Fibroblast of the conjunctiva (primary cell): ENCODE measurements around the gene PSMB8.
"Not testable (repeated sequence)": the region's sequence is repeated elsewhere in the genome, so short reads cannot be mapped to it uniquely, and the experiment has no call there.

Experiments
- DNase-seq: peaks from one replicate; pipeline ENCODE4 v3.0.0-alpha.2; 2010; ENCODE audit warnings: low read depth

The PSMB8 gene

DNA sequence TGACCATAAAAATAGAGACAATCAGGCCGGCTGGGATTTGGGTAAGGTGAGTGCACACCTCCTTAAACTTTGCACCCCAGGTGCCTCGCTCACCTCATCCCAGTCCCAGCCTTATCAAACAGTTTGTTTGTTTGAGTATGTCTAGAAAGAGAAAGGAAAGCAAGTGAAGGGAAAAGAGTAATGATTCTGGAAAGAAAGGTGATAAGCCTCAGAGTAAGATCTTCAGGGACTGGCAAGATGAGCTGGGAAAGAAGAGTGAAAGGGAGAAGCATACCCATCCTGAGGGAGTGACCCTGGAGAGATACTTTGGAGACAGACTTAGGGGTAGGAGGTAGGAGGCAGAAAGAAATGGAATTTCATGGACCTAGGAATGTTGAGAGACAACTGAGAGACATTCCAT is 7.0 kb downstream of the PSMB8 start:
- DNase-seq, result no peak

GRCh38 chr6:32835167-32835893 is 8.5 kb downstream of the PSMB8 start:
- no peak for DNase-seq

DNA sequence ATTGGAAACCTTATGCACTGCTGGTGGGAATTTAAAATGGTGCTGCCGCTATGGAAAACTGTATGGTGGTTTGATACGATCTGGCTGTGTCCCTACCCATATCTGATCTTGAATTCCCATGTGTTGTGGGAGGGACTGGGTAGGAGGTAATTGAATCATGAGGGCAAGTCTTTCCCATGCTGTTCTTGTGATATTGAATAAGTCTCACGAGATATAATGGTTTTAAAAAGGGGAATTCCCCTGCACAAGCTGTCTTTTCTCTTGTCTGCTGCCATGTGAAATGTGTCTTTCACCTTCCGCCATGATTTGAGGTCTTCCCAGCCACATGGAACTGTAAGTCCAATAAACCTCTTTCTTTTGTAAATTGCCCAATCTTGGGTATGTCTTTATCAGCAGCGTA is 10.2 kb downstream of the PSMB8 start:
- no peak for DNase-seq

- no peak for DNase-seq
These were observed 11.3 kb downstream of the PSMB8 start for GRCh38 chr6:32832535-32832934.

GRCh38 chr6:32830936-32831335 is 12.9 kb downstream of the PSMB8 start:
- DNase-seq, result no peak

DNA sequence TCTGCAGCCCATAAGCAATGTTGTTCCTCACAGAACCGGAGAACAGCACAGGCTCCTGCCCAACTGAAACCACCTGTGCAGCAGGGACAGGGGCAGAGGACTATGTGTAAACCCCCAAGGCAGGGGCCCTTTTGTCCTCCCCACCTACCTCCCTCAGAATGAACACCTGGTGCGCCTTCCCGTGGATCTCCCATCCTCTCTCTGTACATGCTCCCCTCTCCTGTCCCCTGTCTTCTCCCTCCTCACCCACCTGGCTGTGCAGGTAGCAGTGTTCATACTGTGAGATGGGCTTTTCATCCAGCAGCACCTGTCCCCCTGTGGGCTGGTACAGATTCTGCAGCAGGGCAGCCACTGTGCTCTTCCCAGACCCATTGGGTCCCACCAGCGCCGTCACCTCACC is 13.8 kb downstream of the PSMB8 start:
- DNase-seq, result no peak

GRCh38 chr6:32829495-32829894 is 14.4 kb downstream of the PSMB8 start:
- DNase-seq, result no peak

DNA sequence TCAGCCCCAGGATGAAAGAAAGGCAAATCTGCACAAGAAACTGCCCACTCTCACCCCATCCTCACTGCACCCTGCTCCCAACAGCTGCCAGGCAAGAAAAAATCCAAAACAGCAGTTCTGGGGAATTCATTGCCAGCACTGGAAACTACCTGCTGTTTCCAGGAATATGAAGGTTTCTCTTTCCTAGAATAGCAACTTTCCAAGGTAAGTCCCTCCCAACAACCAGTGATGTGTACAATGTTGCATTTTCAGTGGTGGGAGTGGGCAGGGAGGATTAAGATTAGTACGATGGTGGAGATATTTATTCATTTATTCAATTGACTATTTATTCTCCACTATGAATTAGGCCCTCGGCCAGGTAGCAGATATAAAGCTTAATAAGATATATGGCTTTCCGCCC is 16.8 kb downstream of the PSMB8 start:
- DNase-seq, result no peak

DNA sequence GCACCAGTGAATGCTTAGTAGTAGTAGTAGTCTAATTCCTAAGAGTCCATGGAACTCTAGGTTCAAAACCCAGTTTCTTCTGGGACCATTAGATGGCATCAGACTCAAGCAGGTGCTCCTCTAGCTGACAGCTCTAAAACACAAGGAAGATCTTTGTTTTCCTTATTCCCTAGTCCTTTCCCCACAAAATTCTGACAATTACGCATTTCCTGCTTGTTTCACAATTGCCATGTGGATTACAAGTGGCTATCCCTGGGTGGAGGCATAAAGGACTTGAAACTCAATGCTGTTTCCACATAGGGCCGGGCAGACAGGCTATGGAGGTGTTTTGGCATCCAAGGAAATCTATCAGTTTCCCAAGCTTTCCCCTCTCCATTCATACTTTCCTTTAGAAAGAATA is 17.9 kb downstream of the PSMB8 start:
- peak; percentile 10 for DNase-seq

- peak; percentile 12 for DNase-seq
These were observed 24.1 kb downstream of the PSMB8 start for GRCh38 chr6:32819729-32820128.

- DNase-seq, result no peak
These were observed 25.0 kb downstream of the PSMB8 start for GRCh38 chr6:32818867-32819266.

GRCh38 chr6:32816746-32817204 is 27.1 kb downstream of the PSMB8 start, which contains the start of gene HLA-DOB:
HLA-DOB (minus strand) TSS chr6:32817002; CDS start chr6:32816951, 51 bp downstream.
- no peak for DNase-seq

DNA sequence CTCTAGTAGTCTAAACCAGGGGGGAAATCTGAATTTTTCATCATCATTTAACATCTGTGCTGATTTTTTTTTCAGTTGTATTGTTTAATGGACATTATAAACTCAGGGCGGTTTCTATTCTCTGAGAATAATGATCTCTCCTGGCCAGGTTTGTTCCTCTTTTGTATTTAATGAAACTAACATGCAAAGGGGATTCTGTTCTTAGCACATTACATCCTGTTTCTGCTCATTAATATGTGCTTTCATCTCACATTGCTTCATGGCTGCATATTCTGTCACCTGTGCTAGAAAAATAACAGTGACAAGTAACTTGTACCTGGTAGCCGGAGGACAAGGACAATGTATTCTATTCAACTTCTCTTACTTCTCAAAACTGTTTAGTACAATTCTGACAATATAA is 27.9 kb downstream of the PSMB8 start:
- no peak for DNase-seq

DNA sequence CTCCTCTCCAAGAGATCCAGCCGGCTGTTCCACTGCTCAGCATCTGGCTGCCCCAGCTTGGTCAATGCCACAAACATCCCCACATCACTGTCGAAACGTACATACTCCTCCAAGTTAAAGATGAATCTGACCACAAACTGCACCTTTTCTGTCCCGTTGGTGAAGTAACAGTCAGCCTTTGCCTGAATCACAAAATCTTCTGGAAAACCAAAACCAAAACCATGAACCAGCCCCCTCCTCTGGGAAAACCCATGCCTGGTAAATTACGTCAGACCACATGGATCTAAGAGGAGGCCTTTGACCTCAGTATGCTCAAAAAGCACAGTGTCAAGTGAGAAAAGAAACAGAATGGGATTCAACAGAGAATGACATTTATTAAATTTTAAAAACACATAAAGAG is 28.7 kb downstream of the PSMB8 start:
- no peak for DNase-seq

GRCh38 chr6:32814145-32814544 is 29.7 kb downstream of the PSMB8 start:
- no peak for DNase-seq

GRCh38 chr6:32809171-32809570 is 34.7 kb downstream of the PSMB8 start:
- no peak for DNase-seq

- no peak for DNase-seq
These were observed 36.7 kb downstream of the PSMB8 start for GRCh38 chr6:32807020-32807580.

DNA sequence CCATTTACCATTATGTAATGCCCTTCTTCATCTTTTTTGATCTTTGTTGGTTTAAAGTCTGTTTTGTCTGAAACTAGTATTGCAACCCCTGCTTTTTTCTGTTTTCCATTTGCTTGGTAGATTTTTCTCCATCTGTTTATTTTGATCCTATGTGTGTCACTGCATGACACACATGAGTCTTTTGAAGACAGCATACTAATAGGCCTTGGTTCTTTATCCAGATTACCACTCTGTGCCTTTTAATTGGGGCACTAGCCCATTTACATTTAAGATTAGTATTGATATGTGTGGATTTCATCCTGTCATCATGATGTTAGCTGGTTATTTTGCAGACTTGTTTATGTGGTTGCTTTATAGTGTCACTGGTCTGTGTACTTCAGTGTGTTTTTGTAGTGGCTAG is 38.4 kb downstream of the PSMB8 start:
- DNase-seq, result not testable (repeated sequence)

DNA sequence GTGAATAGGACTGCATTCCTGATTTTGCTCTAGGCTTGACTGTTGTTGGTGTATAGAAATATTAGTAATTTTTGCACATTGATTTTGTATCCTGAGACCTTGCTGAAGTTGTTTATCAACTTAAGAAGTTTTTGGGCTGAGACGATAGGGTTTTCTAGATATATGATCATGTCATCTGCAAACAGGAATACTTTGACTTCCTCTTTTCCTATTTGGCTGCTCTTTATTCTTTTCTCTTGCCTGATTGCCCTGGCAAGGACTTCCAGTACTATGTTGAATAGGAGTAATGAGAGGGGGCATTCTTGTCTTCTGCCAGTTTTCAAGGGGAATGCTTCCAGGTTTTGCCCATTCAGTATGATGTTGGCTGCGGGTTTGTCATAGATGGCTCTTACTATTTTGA is 40.4 kb downstream of the PSMB8 start:
- no peak for DNase-seq

DNA sequence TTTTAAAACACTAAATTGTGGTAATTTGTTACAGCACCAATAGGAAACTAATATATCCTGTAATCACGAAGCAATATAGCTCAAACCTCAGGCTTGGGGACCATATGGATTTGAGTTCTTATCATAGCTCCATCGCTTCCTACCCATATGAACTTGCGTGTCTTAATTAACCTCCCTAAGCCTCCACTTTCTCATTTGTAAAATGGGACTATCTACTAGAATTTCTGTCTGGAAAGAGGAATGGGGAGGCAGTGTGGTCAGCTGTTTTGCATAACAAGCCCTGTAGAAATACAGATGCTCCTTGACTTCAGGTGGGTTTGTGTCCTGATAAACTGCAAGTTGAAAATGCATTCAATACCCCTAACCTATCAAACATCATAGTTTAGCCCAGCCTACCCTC is 44.1 kb downstream of the PSMB8 start:
- no peak for DNase-seq

DNA sequence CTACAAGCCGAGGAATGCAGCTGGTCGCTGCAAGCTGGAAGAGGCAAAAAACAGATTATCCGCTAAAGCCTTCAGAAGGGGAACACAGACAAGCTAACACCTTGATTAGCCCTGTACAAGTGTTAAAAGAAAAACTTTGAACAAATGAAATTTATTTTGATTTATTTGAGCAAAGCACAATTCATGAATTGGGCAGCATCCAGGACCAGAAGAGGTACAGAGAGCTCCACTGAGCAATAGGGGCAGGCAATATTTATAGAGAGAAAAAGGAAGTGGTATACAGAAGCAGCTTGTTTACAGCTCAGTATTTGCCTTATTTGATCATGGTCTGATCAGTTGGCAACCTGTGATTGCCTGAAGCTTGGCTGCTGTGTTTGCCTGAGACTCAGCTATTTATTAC is 44.7 kb downstream of the PSMB8 start:
- DNase-seq, result no peak

DNA sequence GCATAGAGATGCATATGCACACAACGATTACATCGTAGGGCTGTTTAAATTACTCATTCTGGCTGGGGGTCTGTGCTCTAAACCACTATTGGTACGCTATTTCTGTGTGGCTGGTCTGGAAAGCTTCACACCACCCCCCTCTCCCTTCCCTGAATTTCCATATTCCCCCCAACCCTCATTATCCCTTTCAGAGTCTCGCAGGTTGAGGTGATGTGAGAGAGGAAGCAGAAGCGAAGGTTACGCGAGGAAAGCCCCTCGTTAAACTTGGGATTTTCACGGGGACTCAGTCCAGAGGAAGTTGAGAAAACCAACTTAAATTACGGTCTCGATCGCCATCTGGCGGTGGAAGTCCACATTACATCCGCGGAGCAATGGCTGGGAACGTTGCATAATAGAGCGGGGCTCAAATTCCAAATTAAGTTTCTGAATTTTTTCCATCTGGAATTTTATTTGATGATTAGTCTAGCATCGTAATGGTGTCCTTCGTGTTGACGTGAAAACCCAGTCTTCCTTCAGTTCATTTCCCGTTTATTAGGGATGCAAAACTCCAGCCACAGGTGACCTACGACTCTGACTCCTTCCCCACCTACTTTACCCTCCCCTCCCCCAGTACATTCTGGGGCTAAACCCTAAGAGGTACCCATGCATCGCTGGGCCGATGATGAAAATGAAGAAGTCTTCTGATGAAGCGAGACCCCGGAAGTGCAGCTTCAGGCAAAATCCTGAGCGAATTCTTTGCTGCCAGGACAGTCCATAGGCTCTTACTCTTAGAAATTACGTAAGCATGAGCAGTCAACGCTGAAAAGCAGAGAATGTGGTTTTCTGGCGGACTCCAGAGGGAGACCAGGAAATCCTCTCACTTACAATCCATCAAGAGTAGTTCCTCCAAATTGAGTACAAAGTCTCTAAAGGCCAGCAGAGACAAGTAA is 46.7 kb downstream of the PSMB8 start:
- DNase-seq, result peak; percentile 44

DNA sequence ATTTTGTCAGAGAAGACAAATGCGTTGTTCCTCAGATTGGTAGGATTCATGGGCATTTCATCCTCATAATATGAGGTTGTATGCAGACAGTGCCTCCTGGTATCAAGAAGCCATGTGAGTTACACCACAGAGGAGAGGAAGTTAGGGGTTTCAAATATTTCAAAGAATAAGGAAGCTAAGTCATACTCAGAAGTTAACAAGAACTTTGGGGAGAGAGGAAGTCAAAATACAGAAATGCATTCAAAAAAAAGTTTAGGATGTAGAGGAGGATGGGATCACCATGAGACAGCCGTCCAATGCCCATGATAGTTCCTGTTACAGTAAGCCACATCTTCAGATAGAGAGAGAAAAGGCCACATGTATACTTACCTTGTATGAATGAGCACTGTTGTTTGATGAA is 49.3 kb downstream of the PSMB8 start:
- no peak for DNase-seq
